GM18858 (cell line): ENCODE results near the gene RAI1.

ENCODE experiments used
- ATAC-seq: cut with Tn5 transposase; IDR thresholded peaks from one replicate; pipeline ENCODE4 v1.9.1; 2021; ENCODE audit not compliant: unreplicated experiment

Gene RAI1

GRCh38 chr17:17840751-17841591 is 159.7 kb downstream of the RAI1 start:
- ATAC-seq, result no peak

GRCh38 chr17:17841601-17842025 is 160.4 kb downstream of the RAI1 start:
- no peak for ATAC-seq

GRCh38 chr17:17842111-17842876 is 161.0 kb downstream of the RAI1 start:
- ATAC-seq, result no peak

- no peak for ATAC-seq
Measured at GRCh38 chr17:17843096-17843495, 161.8 kb downstream of the RAI1 start.

- ATAC-seq, result no peak
Measured at GRCh38 chr17:17844079-17844478, 162.8 kb downstream of the RAI1 start.

- no peak for ATAC-seq
Measured at GRCh38 chr17:17844500-17844899, 163.2 kb downstream of the RAI1 start.

GRCh38 chr17:17845046-17845775 is 164.0 kb downstream of the RAI1 start:
- no peak for ATAC-seq

GRCh38 chr17:17846003-17846402 is 164.7 kb downstream of the RAI1 start:
- no peak for ATAC-seq

GRCh38 chr17:17846645-17847044 is 165.4 kb downstream of the RAI1 start:
- no peak for ATAC-seq

- no peak for ATAC-seq
Measured at GRCh38 chr17:17847118-17847689, 165.9 kb downstream of the RAI1 start.

- ATAC-seq, result no peak
Measured at GRCh38 chr17:17847726-17848125, 166.5 kb downstream of the RAI1 start.

- ATAC-seq, result no peak
Measured at GRCh38 chr17:17848311-17849082, 167.2 kb downstream of the RAI1 start.

- ATAC-seq, result no peak
Measured at GRCh38 chr17:17849147-17849820, 168.0 kb downstream of the RAI1 start.

- ATAC-seq, result no peak
Measured at GRCh38 chr17:17849845-17850373, 168.7 kb downstream of the RAI1 start.

GRCh38 chr17:17851103-17852002 is 170.1 kb downstream of the RAI1 start:
- ATAC-seq, result no peak

- no peak for ATAC-seq
Measured at GRCh38 chr17:17852930-17853329, 171.7 kb downstream of the RAI1 start.

- ATAC-seq, result no peak
Measured at GRCh38 chr17:17853811-17854447, 172.7 kb downstream of the RAI1 start.

- ATAC-seq, result no peak
Measured at GRCh38 chr17:17855976-17856375, 174.7 kb downstream of the RAI1 start.
